Lung (tissue), 12 donors: ENCODE data around the gene ABCG5. TPM values are rescaled to one million over a fixed set of nuclear protein-coding genes. Genes with fewer than 3 reads are reported as not detected.

Source experiments
- ATAC-seq: fragments of 200-7000 bp; cut with Tn5 transposase; one replicate; pipeline ENCODE4 v1.9.1; 2020; ENCODE audit warnings: moderate number of reproducible peaks; ENCODE audit not compliant: insufficient read depth, low FRiP score
- DNase-seq, 3 donors: peaks; one replicate each; pipeline ENCODE4 v3.0.0-alpha.2; 2013 to 2017
- H3K27ac ChIP-seq, 2 donors: one replicate each; pipeline ENCODE4 v1.5.1; 2013; ENCODE audit warnings: mild to moderate bottlenecking in 2 of 2, moderate library complexity in 2 of 2, control low read depth in 1 of 2, inconsistent platforms in 1 of 2, low read depth in 1 of 2, low read length in 1 of 2
- H3K27me3 ChIP-seq, 3 donors: one replicate each; pipeline ENCODE4 v1.5.1; 2013; ENCODE audit warnings: low read length in 2 of 3; ENCODE audit not compliant: control insufficient read depth in 3 of 3, insufficient read depth in 3 of 3
- H3K36me3 ChIP-seq, 4 donors: one replicate each; pipeline ENCODE4 v1.5.1; 2013; ENCODE audit warnings: low read length in 4 of 4, mild to moderate bottlenecking in 1 of 4, moderate library complexity in 1 of 4; ENCODE audit not compliant: control insufficient read depth in 4 of 4, insufficient read depth in 4 of 4
- H3K4me1 ChIP-seq, 5 donors: one replicate each; pipeline ENCODE4 v1.5.1; 2013; ENCODE audit warnings: low read length in 5 of 5, mild to moderate bottlenecking in 2 of 5, moderate library complexity in 1 of 5; ENCODE audit not compliant: control insufficient read depth in 5 of 5, insufficient read depth in 5 of 5
- H3K4me3 ChIP-seq: one replicate; pipeline ENCODE4 v1.5.1; 2013; ENCODE audit warnings: mild to moderate bottlenecking, control low read depth, moderate library complexity
- H3K9ac ChIP-seq, 2 donors: one replicate each; pipeline ENCODE4 v1.5.1; 2013; ENCODE audit warnings: low read length in 2 of 2, control low read depth in 1 of 2; ENCODE audit not compliant: insufficient read depth in 1 of 2
- H3K9me3 ChIP-seq, 4 donors: one replicate each; pipeline ENCODE4 v1.5.1; 2013; ENCODE audit warnings: low read length in 3 of 4, mild to moderate bottlenecking in 1 of 4, moderate library complexity in 1 of 4; ENCODE audit not compliant: control insufficient read depth in 4 of 4, insufficient read depth in 3 of 4
- WGBS, 2 donors: extraction: QIAGEN DNeasy Blood & Tissue Kit; methylation state at CpG; one replicate each; pipeline ENCODE4 v1.1.7; 2013; 5-methylcytosine and 5-hydroxymethylcytosine counted together
- polyA plus RNA-seq, 2 donors: library from polyadenylated mRNA; stranded (reverse); fragments of 200-250 nt; gene quantifications; one replicate each; pipeline ENCODE4 v1.2.1, GENCODE V29; 2013
- total RNA-seq, 2 donors: library from RNA; depleted of rRNA in 1 of 2; stranded (reverse); fragments of >200 nt in 1 of 2; gene quantifications; one replicate each; pipeline ENCODE4 v1.2.1, GENCODE V29; 2014 to 2021
- TF ChIP-seq, protein P1 (sequence below): IDR thresholded peaks from 2 replicates; pipeline ENCODE4 v1.5.1; 2012; ENCODE audit warnings: mild to moderate bottlenecking; ENCODE audit errors: control extremely low read depth, extremely low read depth
- donor health status: control.
- donor health status: control.
- donor health status: Bipolar disorder and iron deficiency.
- donor health status: healthy.
- donor health status: DM: yes; HTN: yes; CAD: no.

Gene ABCG5
- total and polyA plus RNA-seq, 4 donors, result 0.09 TPM; not detected in 3

DNA sequence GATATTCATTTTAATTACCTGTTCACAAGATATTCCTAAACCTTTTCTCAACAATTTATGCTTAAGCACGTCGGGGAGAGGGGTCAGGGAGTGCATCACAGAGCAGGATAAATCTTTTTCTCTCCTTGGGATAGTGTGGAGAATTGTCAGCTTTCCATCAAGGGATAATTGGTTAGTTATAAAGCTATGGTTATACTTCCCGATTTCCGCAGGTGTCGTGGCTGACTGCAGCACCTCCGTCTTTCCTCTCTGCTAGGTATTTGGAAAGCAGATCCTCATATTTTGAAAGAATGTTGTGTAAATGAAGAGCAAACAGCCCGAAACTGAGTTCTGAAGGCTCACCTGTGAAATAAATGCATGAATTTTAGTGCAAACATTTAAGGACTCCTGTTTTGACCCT, 64.0 kb downstream of the ABCG5 start:
- Histone ChIP-seq H3K9me3 (no peaks in the 10 kb centered on the region), H3K36me3 (peaks cover 4 to 12% (median 8%) of the 10 kb centered on the region in 4 donors), H3K27me3 (no peaks in the 10 kb centered on the region), H3K9ac (peak overlapping the region; percentile 98 to 99), H3K4me3 (no peak overlapping the region), H3K27ac (peak overlapping the region; percentile 76 to 90), H3K4me1 (peaks cover 0 to 19% (median 4%) of the 10 kb centered on the region in 5 donors)
- 15 to 27% methylated on average over 7 of the region's 7 CpGs for WGBS, 2 donors
- ATAC-seq, result no peak
- TF ChIP-seq, protein P1, sequence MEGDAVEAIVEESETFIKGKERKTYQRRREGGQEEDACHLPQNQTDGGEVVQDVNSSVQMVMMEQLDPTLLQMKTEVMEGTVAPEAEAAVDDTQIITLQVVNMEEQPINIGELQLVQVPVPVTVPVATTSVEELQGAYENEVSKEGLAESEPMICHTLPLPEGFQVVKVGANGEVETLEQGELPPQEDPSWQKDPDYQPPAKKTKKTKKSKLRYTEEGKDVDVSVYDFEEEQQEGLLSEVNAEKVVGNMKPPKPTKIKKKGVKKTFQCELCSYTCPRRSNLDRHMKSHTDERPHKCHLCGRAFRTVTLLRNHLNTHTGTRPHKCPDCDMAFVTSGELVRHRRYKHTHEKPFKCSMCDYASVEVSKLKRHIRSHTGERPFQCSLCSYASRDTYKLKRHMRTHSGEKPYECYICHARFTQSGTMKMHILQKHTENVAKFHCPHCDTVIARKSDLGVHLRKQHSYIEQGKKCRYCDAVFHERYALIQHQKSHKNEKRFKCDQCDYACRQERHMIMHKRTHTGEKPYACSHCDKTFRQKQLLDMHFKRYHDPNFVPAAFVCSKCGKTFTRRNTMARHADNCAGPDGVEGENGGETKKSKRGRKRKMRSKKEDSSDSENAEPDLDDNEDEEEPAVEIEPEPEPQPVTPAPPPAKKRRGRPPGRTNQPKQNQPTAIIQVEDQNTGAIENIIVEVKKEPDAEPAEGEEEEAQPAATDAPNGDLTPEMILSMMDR, result no peak
- DNase-seq, result no peak

DNA sequence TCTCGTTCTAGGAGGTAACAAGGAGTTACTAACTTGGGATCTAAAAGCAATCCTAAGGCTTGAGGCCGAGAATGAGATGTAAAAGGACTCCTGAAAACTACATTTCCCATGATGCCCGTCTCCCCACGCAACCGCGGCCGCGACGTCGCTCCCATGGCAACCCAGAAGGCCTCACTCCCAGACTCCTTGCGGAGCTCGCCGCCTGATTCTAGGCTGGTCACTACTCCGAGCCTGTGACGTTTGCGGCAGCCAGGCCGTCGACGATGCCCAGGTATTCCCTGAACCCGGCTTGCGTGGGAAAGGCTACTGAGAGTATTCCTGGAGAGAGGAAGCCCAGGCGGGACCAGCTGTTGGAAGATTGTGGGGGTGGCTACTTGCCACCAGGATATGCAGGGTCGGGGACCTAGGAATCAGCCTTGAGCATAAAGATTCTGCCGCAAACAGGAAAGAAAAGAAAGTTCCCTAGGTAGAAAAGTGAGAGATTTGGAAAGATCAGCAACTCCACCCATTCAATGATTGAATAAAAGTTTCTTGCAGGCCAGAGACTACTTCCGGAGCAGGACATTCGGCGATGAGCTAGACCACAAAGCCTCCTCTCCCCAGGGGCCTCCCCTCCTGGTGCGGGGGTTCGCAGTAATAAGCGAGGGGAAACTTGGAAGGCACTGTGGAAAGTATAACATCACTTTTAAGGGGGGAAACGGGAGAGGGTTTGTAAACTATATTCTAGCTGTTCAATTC, 64.6 kb downstream of the ABCG5 start, which contains the start of gene DYNC2LI1:
Gene DYNC2LI1 (plus strand): TSS at position 164 of the 738 bp plus-strand sequence. CDS start 100 bp downstream, at position 264.
- Histone ChIP-seq H3K9ac (peak within 1 kb of the TSS; percentile 98 to 99), H3K4me1 (peaks cover 0 to 19% (median 4%) of the 10 kb centered on the region in 5 donors), H3K9me3 (no peaks in the 10 kb centered on the region), H3K4me3 (peak within 1 kb of the TSS; percentile 69), H3K27ac (peak within 1 kb of the TSS; percentile 76 to 90), H3K36me3 (peaks cover 4 to 9% (median 7%) of the 10 kb centered on the region in 4 donors), H3K27me3 (no peaks in the 10 kb centered on the region)
- ATAC-seq, result peak; percentile 99
- 0 to 1% methylated on average over 31 of the region's 31 CpGs for WGBS, 2 donors
- TF ChIP-seq, protein P1, result no peak
- DNase-seq, result peak; percentile 94 to 97 (median 97)

DNA sequence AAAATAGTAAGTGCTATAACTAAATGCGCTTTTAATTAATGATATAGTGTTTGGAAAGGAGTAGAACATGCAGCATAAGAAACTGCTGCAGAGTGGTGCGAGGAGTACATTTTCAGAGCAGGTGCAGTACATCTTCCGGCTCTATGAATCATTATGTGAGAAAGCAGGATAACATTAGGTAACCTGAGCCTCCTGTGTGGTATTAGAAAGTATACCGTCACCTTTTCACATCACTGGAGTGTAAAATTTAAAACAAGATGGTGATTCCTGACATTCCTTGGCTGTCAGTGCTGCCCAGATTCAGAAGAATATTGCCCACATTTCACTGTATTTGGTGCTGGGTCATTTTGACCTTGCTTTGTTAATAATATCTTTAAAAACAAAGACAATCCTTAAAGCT, 72.6 kb downstream of the ABCG5 start:
- ATAC-seq, result no peak
- DNase-seq, result no peak
- Histone ChIP-seq H3K9ac (no peak overlapping the region), H3K9me3 (peaks cover 0 to 2% (median 0%) of the 10 kb centered on the region in 4 donors), H3K36me3 (peaks cover 0 to 40% (median 15%) of the 10 kb centered on the region in 4 donors), H3K4me1 (peaks cover 0 to 7% (median 0%) of the 10 kb centered on the region in 5 donors), H3K4me3 (no peak overlapping the region), H3K27me3 (no peaks in the 10 kb centered on the region), H3K27ac (no peak overlapping the region)
- TF ChIP-seq, protein P1, result no peak
- WGBS, 2 donors, result 91 to 94% methylated on average over 4 of the region's 4 CpGs
